Measurements from ENCODE around the gene CYP27A1.

CYP27A1 gene

DNA sequence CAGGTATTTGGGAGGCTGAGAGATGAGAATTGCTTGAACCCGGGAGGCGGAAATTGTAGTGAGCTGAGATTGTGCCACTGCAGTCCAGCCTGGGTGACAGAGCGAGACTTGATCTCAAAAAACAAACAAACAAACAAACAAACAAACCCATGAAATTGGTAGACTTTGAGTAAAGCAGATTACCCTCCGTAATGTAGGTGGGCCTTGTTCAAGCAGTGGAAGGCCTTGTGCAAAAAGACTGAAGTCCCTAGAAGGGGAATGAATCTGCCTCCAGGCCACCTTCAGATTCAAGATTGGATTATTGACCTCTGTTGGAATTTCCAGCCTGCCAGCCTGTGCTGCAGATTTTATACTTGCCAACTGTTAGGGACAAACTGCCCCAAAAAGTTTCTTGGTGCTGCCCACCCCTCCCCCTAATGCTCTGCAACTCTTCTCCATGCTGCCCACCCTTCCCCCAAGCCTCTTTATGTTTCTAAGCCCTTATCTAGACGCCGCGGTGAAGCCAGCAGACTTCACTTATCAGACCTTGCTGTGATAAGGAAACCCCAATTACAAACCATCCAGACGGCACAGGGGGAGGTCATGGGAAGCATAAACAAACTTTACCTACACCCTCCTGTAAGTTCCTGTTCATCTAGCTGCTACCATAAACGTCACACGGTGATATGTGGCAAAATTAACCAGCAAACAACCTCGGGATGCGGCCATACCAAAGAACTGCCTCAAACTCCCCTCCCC, 17.0 kb downstream of the CYP27A1 start:
- TF ChIP-seq CTCF (IDR thresholded peaks at IDR 0.05; ENCODE audit: extremely low read depth, insufficient read depth, missing control alignments): no peak
- in situ Hi-C loops (cut with MboI; ENCODE audit: low pct_unique_long_range_greater_than_20kb, low sequenced_read_pairs, unreplicated experiment): no loop called here
- no peak for DNase-seq (ENCODE audit: low spot score)

GRCh38 chr2:218799990-218800389, 18.0 kb downstream of the CYP27A1 start:
- TF ChIP-seq CTCF (IDR thresholded peaks at IDR 0.05; ENCODE audit: extremely low read depth, insufficient read depth, missing control alignments): no peak
- in situ Hi-C loops (cut with MboI; ENCODE audit: low pct_unique_long_range_greater_than_20kb, low sequenced_read_pairs, unreplicated experiment): no loop called here
- DNase-seq (ENCODE audit: low spot score): no peak

DNA sequence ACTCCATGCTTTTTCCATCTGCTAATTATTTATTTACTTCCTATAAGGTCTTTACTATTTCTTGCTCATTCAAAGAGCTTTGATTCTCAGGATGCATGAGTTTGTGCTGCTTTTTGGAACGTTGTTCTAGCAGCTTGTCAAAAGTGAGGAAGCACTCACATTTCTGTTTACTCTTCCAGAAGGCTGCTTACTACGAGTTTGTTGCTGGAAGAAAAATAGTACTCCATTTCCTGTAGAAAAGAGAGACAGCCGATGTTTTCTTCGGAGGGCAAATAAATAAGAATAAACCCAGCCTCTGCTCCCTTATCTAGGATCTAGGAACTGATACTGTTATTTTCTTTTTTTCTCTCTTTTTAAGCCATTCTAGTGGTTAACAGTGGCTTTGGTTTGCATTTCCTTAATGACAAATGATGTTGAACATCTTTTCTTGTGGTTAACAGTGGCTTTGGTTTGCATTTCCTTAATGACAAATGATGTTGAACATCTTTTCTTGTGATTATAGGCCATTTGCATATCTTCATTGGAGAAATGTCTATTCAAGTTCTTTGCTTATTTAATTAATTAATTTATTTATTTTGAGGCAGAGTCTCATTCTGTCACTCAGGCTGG, 20.5 kb downstream of the CYP27A1 start:
- no peak for DNase-seq (ENCODE audit: low spot score)
- TF ChIP-seq CTCF (IDR thresholded peaks at IDR 0.05; ENCODE audit: extremely low read depth, insufficient read depth, missing control alignments): no peak
- in situ Hi-C loops (cut with MboI; ENCODE audit: low pct_unique_long_range_greater_than_20kb, low sequenced_read_pairs, unreplicated experiment): no loop called here

DNA sequence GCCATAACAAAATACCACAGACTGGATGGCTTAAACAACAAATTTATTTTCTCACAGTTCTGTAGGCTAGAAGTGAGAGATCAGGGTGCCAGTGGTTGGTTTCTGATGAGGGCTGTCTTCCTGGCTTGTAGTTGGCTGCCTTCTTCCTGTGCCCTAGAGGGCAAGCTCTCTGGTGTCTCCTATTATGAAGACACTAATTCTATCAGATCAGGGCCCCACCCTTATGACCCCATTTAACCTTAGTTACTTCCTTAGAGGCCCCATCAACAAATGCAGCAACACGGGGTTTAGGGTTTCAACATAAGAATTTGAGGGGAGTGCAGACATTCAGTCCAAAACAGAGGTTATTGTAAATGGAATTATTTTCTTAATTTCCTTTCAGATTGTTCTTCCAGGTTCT, 22.9 kb downstream of the CYP27A1 start:
- TF ChIP-seq CTCF (IDR thresholded peaks at IDR 0.05; ENCODE audit: extremely low read depth, insufficient read depth, missing control alignments): no peak
- DNase-seq (ENCODE audit: low spot score): no peak
- in situ Hi-C loops (cut with MboI; ENCODE audit: low pct_unique_long_range_greater_than_20kb, low sequenced_read_pairs, unreplicated experiment): no loop called here

DNA sequence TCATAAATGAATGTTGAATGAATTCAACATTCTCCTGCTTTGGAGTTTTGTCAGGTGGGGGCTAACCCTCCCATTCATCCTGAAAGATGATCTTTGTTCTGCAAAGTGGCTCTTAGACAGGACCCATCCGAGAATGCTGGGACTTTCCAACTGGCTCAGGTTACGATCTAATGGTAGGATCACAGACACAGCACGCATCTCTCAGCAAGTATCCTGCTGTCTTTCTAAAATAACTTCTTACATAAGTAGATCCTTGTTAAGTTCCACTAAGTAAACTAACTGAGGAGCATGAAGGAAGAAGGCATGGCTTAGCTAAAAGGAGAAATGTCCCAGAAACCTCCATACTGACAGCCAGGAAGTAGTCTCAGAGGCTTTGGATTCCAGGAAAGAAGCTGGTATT, 23.7 kb downstream of the CYP27A1 start:
- in situ Hi-C loops (cut with MboI; ENCODE audit: low pct_unique_long_range_greater_than_20kb, low sequenced_read_pairs, unreplicated experiment): no loop called here
- no peak for TF ChIP-seq CTCF (IDR thresholded peaks at IDR 0.05; ENCODE audit: extremely low read depth, insufficient read depth, missing control alignments)
- DNase-seq (ENCODE audit: low spot score): no peak

DNA sequence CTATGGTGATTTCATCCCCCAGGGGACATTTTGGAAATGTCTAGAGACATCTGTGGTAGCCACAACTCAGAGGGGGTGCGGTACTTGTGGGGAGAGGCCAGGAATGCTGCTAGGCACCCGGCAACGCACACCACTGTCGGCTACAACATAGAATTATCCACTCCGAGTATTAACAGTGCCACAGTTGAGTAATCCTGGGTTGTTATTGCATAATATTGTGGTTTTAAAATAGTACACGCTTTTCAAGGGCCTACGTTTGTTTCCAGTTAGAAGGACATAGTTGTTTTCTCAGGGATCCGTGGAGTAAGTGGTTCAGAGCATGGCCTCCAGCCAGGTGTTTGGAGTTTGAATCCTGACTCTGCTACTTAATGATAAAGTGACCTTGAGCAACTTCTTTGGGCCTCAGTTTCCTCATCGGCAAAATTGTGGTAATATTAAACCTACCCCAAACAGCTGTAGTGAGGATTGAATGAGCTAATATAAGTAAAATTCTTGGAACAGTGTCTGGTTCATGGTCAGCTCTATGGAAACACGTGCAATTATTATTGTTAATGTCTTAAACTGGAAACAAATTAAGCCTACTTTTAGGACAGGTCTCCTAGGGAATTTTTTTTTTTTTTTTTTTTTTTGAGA, 24.5 kb downstream of the CYP27A1 start:
- no peak for DNase-seq (ENCODE audit: low spot score)
- in situ Hi-C loops (cut with MboI; ENCODE audit: low pct_unique_long_range_greater_than_20kb, low sequenced_read_pairs, unreplicated experiment): no loop called here
- no peak for TF ChIP-seq CTCF (IDR thresholded peaks at IDR 0.05; ENCODE audit: extremely low read depth, insufficient read depth, missing control alignments)
